HepG2 (cell line): Measurements from ENCODE around the gene TYRP1. TPM values are rescaled to one million over a fixed set of nuclear protein-coding genes. Genes with fewer than 3 reads are reported as not detected.
A peak's percentile ranks its signal among the peaks of the same experiment; 100 is the strongest.

Experiments
- ATAC-seq: fragments of 200-7000 bp; cut with Tn5 transposase; 3 replicates; pipeline ENCODE4 v1.9.1; 2020; ENCODE audit warnings: mild to moderate bottlenecking, moderate library complexity
- BruUV-seq: library from RNA; stranded (reverse); fragments of 400-500 nt; replicated peaks from 2 replicates; lab custom pipeline; 2021; lab: Mats Ljungman, UMichigan
- CTCF ChIA-PET: fragments of 300-600 bp; formaldehyde crosslinking; extraction: SDS; loops from one replicate; lab custom pipeline; 2021; ENCODE audit warnings: low total read pairs, inconsistent platforms, low intra/inter-chr PET ratio; lab: Yijun Ruan, JAX
- POLR2A ChIA-PET: fragments of 350-600 bp; sonication (Branson Sonifier 250); formaldehyde crosslinking; loops from one replicate; lab custom pipeline; 2020; ENCODE audit warnings: antibody characterized with exemption, inconsistent platforms; lab: Yijun Ruan, JAX
- DNase-seq: peaks from one replicate; pipeline ENCODE4 v3.0.0-alpha.2; 2015; ENCODE audit warnings: low spot score
- FAIRE-seq: peaks from 3 replicates; lab custom pipeline; 2011; peaks lifted over from hg19 to GRCh38; lab: Jason Lieb, UNC
- H2AFZ ChIP-seq: one replicate; pipeline ENCODE4 v1.6.1; 2011; ENCODE audit warnings: low read length, inconsistent platforms
- H3K27ac ChIP-seq: fragments of 300-600 bp; 3 replicates; pipeline ENCODE4 v1.8.0; 2011; ENCODE audit warnings: mixed run types, mild to moderate bottlenecking, mixed read lengths, low read length, inconsistent platforms; ENCODE audit not compliant: insufficient read depth; ENCODE audit errors: extremely low read length
- H3K27me3 ChIP-seq, 2 experiments: fragments of 200-600 bp in 1 of 2; 2 replicates in 1 of 2; 3 replicates in 1 of 2; pipeline versions ENCODE4 v1.6.0 to v1.8.0; 2011; ENCODE audit warnings: low read length in 2 of 2, mild to moderate bottlenecking in 2 of 2, moderate library complexity in 2 of 2, inconsistent platforms in 1 of 2; ENCODE audit not compliant: insufficient read depth in 2 of 2, control insufficient read depth in 1 of 2
- H3K36me3 ChIP-seq, 2 experiments: fragments of 200-600 bp in 1 of 2; replicated peaks in 1 of 2; 2 replicates in 1 of 2; 3 replicates in 1 of 2; pipeline versions ENCODE4 v1.5.1 to v1.8.0; 2011; ENCODE audit warnings: low read length in 2 of 2, inconsistent platforms in 1 of 2; ENCODE audit not compliant: insufficient read depth in 2 of 2, control insufficient read depth in 1 of 2
- H3K4me1 ChIP-seq: 2 replicates; pipeline ENCODE4 v1.5.1; 2012; ENCODE audit warnings: low read length, inconsistent platforms; ENCODE audit not compliant: insufficient read depth
- H3K4me2 ChIP-seq: 2 replicates; pipeline ENCODE4 v1.6.0; 2011; ENCODE audit warnings: low read depth, low read length, inconsistent platforms
- H3K4me3 ChIP-seq, 3 experiments: fragments of 200-600 bp in 1 of 3; sonication (generic), shearing (Covaris generic) in 1 of 3; replicated peaks in 1 of 3; 2 replicates each; pipeline ENCODE4 v1.5.1; 2011 to 2016; ENCODE audit warnings: low read length in 3 of 3, inconsistent platforms in 2 of 3, low read depth in 2 of 3, mild to moderate bottlenecking in 2 of 3, control low read depth in 1 of 3, mixed read lengths in 1 of 3; ENCODE audit not compliant: insufficient read depth in 1 of 3
- H3K79me2 ChIP-seq: one replicate; pipeline ENCODE4 v1.6.1; 2011; ENCODE audit warnings: low read length, inconsistent platforms; ENCODE audit not compliant: insufficient read depth
- H3K9ac ChIP-seq: 2 replicates; pipeline ENCODE4 v1.6.0; 2011; ENCODE audit warnings: mild to moderate bottlenecking, low read depth, low read length, inconsistent platforms; ENCODE audit not compliant: insufficient read depth
- H3K9me3 ChIP-seq: 2 replicates; pipeline ENCODE4 v1.5.1; 2012; ENCODE audit warnings: mild to moderate bottlenecking, low read length
- H4K20me1 ChIP-seq: 2 replicates; pipeline ENCODE4 v1.6.0; 2011; ENCODE audit warnings: inconsistent platforms, mild to moderate bottlenecking, low read length, moderate library complexity; ENCODE audit not compliant: insufficient read depth
- CENPX ChIP-seq: sonication (generic); formaldehyde crosslinking; IDR thresholded peaks from 2 replicates; pipeline ENCODE4 v1.9.0; 2021; ENCODE audit warnings: mild to moderate bottlenecking, missing genetic modification reagents, moderate library complexity
- JDP2 ChIP-seq: sonication (generic); formaldehyde crosslinking; IDR thresholded peaks from 2 replicates; pipeline ENCODE4 v1.8.1; 2022; ENCODE audit warnings: missing genetic modification reagents, borderline replicate concordance
- MAFF ChIP-seq: IDR thresholded peaks from 2 replicates; pipeline ENCODE4 v1.6.1; 2011; ENCODE audit warnings: low read depth, low read length, improper control_type of control experiment
- MAFK ChIP-seq, 2 experiments: IDR thresholded peaks in 1 of 2; conservative IDR thresholded peaks in 1 of 2; 2 replicates each; pipeline ENCODE4 v1.6.1; 2011; ENCODE audit warnings: improper control_type of control experiment in 2 of 2, low read length in 2 of 2
- MYC ChIP-seq: sonication (generic); formaldehyde crosslinking; IDR thresholded peaks from 2 replicates; pipeline ENCODE4 v1.9.0; 2021; ENCODE audit warnings: missing genetic modification reagents, borderline replicate concordance
- RBFOX2 ChIP-seq: fragments of 200-400 bp; formaldehyde crosslinking; IDR thresholded peaks from 2 replicates; pipeline ENCODE4 v1.6.1; 2017; ENCODE audit warnings: low read depth, mild to moderate bottlenecking, low read length
- TEAD3 ChIP-seq: optimal IDR thresholded peaks from 2 replicates; pipeline ENCODE3; 2016; ENCODE audit warnings: borderline replicate concordance
- THAP9 ChIP-seq: sonication (generic); formaldehyde crosslinking; IDR thresholded peaks from 2 replicates; pipeline ENCODE4; 2020; ENCODE audit warnings: missing genetic modification reagents, mild to moderate bottlenecking, borderline replicate concordance
- TRIM22 ChIP-seq: fragments of 450-650 bp; IDR thresholded peaks from 2 replicates; pipeline ENCODE4 v1.6.1; 2017
- UBTF ChIP-seq: sonication (generic); formaldehyde crosslinking; IDR thresholded peaks from 2 replicates; pipeline ENCODE4 v1.4.0; 2020; ENCODE audit warnings: mild to moderate bottlenecking, missing genetic modification reagents
- ZBTB1 ChIP-seq: sonication (generic); formaldehyde crosslinking; IDR thresholded peaks from 2 replicates; pipeline ENCODE4 v1.4.0; 2020; ENCODE audit warnings: missing genetic modification reagents, borderline replicate concordance
- ZBTB42 ChIP-seq: sonication (generic); formaldehyde crosslinking; IDR thresholded peaks from 2 replicates; pipeline ENCODE4 v1.5.0; 2020; ENCODE audit warnings: mild to moderate bottlenecking, missing genetic modification reagents
- ZSCAN22 ChIP-seq: sonication (generic); formaldehyde crosslinking; IDR thresholded peaks from 2 replicates; pipeline ENCODE4 v1.4.0; 2020; ENCODE audit warnings: mild to moderate bottlenecking, missing genetic modification reagents
- WGBS: methylation state at CpG from one replicate; pipeline ENCODE4 v1.1.6; 2017; ENCODE audit warnings: low lambda C conversion rate; 5-methylcytosine and 5-hydroxymethylcytosine counted together
- in situ Hi-C: cut with HindIII; loops from 2 replicates; pipeline ENCODE4 v1.10.0; 2017; ENCODE audit warnings: low pct_unique_long_range_greater_than_20kb; ENCODE audit not compliant: extremely low pct_ligation_motif_present
- intact Hi-C: fragments of 100-400 bp; cut with micrococcal nuclease; formaldehyde crosslinking; loops from one replicate; pipeline ENCODE4 v1.10.0; 2022; ENCODE audit not compliant: unreplicated experiment
- polyA plus RNA-seq, 8 experiments: library from polyadenylated mRNA; depleted of rRNA in 3 of 8; stranded (reverse) in 7 of 8; unstranded in 1 of 8; fragments of >200 nt; fragmentation: Illumina TruSeq in 4 of 8; extraction: Trizol in 4 of 8; gene quantifications; 2 replicates each; pipeline versions ENCODE4 v1.2.1 to v1.2.3, GENCODE V29; 2011 to 2016; ENCODE audit warnings: low read depth in 4 of 8, missing spikeins in 1 of 8, mixed read lengths in 1 of 8; ENCODE audit not compliant: insufficient read depth in 1 of 8
- total RNA-seq, 5 experiments: library from RNA; depleted of rRNA; stranded (reverse); fragments of >200 nt; fragmentation: Illumina TruSeq; extraction: Trizol; gene quantifications; 2 replicates each; pipeline ENCODE4 v1.2.3, GENCODE V29; 2016; ENCODE audit warnings: low read depth in 1 of 5

Gene TYRP1
- total and polyA plus RNA-seq, 2 of the 13 experiments (the other 11 are each of a cell fraction or from before 2014, with no cell fraction given), result 0.04 TPM; not detected in 1

GRCh38 chr9:12657233-12657632, 36.0 kb upstream of the TYRP1 start:
- no peak overlapping the region for H3K9ac ChIP-seq
- POLR2A ChIA-PET, result no interaction called here
- H4K20me1 ChIP-seq, result no peaks in the 10 kb centered on the region
- DNase-seq, result no peak
- H3K9me3 ChIP-seq, result no peaks in the 10 kb centered on the region
- H3K27me3 ChIP-seq, result no peaks in the 10 kb centered on the region
- intact Hi-C loops, result no loop called here
- no peak for TF ChIP-seq ZBTB1 (CRISPR knock-in tag)
- TF ChIP-seq MAFF, result peak; percentile 60
- TF ChIP-seq MAFK (conservative IDR thresholded peaks at IDR 0.05 in 1 of 2, IDR thresholded peaks at IDR 0.05 in 1 of 2; ENCODE audit: low read length in 2 of 2), result peak; percentile 63 to 76
- TF ChIP-seq, all 625 proteins: peak for 2
- FAIRE-seq (no peak), ATAC-seq (no peak)
- Histone ChIP-seq H3K4me2 (no peak overlapping the region), H3K27ac (no peak overlapping the region), H3K4me1 (no peaks in the 10 kb centered on the region), H3K4me3 (no peak overlapping the region), H3K79me2 (no peaks in the 10 kb centered on the region), H3K36me3 (no peaks in the 10 kb centered on the region), H2AFZ (no peak overlapping the region)
- 0% methylated on average over 2 of the region's 2 CpGs for WGBS
- in situ Hi-C loops, result no loop called here
- CTCF ChIA-PET, result no interaction called here
- BruUV-seq, result no TSS peak

GRCh38 chr9:12657998-12658397, 35.2 kb upstream of the TYRP1 start:
- in situ Hi-C loops, result no loop called here
- TF ChIP-seq ZBTB42 (no peak), RBFOX2 (no peak), UBTF (no peak), ZSCAN22 (CRISPR knock-in tag) (no peak), JDP2 (no peak), TEAD3 (CRISPR knock-in tag) (no peak), CENPX (no peak), THAP9 (CRISPR knock-in tag) (no peak), TRIM22 (no peak), MYC (no peak)

More at GRCh38 chr9:12657998-12658397, 35.2 kb upstream of the TYRP1 start:
- H3K9ac ChIP-seq, result no peak overlapping the region
- no peaks in the 10 kb centered on the region for H3K27me3 ChIP-seq
- H4K20me1 ChIP-seq, result no peaks in the 10 kb centered on the region
- ChIA-PET CTCF (no interaction called here), POLR2A (no interaction called here)
- H3K4me3 ChIP-seq, result no peak overlapping the region
- no peak overlapping the region for H2AFZ ChIP-seq
- intact Hi-C loops, result no loop called here
- H3K36me3 ChIP-seq, result no peaks in the 10 kb centered on the region
- H3K9me3 ChIP-seq, result no peaks in the 10 kb centered on the region
- H3K4me2 ChIP-seq, result no peak overlapping the region
- FAIRE-seq (no peak), ATAC-seq (no peak), DNase-seq (no peak)
- 0% methylated on average over 2 of the region's 4 CpGs for WGBS
- H3K27ac ChIP-seq, result no peak overlapping the region
- H3K4me1 ChIP-seq, result no peaks in the 10 kb centered on the region
- no TSS peak for BruUV-seq
- no peaks in the 10 kb centered on the region for H3K79me2 ChIP-seq
